ENCODE results near the gene ZNF488.

GRCh38 chr10:47344996-47345870 lies 38.9 kb downstream of the ZNF488 start:
- no peak for TF ChIP-seq CTCF (IDR thresholded peaks at IDR 0.05)
- no peak for TF ChIP-seq EP300 (IDR thresholded peaks at IDR 0.05)
